ENCODE results near the gene COL16A1.

DNA sequence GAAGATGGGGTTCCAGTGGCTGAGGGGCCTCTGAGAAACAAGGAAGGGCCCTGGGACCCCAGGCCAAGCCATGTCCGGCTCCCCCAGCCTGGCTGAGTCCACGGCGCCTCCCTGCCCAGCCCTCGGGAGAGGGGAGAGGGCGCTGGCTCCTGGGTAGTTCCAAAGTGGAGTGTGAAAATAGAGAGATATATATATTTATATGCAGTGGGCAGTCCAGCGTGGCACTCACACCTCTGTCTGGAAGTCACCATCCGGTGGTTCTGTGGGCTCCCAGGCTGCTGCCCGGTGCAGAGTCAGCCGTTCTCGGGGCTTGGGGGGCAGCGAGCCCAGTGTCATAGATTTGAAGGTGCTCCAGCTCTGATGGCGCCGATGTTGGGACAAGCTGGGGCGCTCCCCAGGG, 23.4 kb upstream of the COL16A1 start:
- TF ChIP-seq, protein P1, sequence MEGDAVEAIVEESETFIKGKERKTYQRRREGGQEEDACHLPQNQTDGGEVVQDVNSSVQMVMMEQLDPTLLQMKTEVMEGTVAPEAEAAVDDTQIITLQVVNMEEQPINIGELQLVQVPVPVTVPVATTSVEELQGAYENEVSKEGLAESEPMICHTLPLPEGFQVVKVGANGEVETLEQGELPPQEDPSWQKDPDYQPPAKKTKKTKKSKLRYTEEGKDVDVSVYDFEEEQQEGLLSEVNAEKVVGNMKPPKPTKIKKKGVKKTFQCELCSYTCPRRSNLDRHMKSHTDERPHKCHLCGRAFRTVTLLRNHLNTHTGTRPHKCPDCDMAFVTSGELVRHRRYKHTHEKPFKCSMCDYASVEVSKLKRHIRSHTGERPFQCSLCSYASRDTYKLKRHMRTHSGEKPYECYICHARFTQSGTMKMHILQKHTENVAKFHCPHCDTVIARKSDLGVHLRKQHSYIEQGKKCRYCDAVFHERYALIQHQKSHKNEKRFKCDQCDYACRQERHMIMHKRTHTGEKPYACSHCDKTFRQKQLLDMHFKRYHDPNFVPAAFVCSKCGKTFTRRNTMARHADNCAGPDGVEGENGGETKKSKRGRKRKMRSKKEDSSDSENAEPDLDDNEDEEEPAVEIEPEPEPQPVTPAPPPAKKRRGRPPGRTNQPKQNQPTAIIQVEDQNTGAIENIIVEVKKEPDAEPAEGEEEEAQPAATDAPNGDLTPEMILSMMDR (IDR thresholded peaks at IDR 0.05; ENCODE audit: low read depth, low read length, poor library complexity, severe bottlenecking) = no peak
- no peak for TF ChIP-seq EZH2phosphoT487 (IDR thresholded peaks at IDR 0.05; ENCODE audit: borderline replicate concordance, low read length)

All from DOHH2 (cell line).